Naive thymus-derived CD4-positive, alpha-beta T cell (primary cell): ENCODE data around the gene GALNT7. TPM values are rescaled to one million over a fixed set of nuclear protein-coding genes. Genes with fewer than 3 reads are reported as not detected.

Experiments used
- ATAC-seq: fragments of 150-1000 bp; cut with Tn5 transposase; 2 replicates; pipeline ENCODE4 v1.10.0; 2021; ENCODE audit warnings: mild to moderate bottlenecking, moderate library complexity
- CTCF ChIA-PET: fragments of 350-600 bp; sonication (Branson Sonifier 250); formaldehyde crosslinking; loops from one replicate; lab custom pipeline; 2021; ENCODE audit warnings: antibody characterized with exemption; lab: Charles Lee
- POLR2A ChIA-PET: fragments of 350-600 bp; sonication (Branson Sonifier 250); formaldehyde crosslinking; loops from one replicate; lab custom pipeline; 2021; ENCODE audit warnings: antibody characterized with exemption, inconsistent platforms; lab: Charles Lee
- DNase-seq, 9 donors: peaks; one replicate each; pipeline versions ENCODE4 v3.0.0 to v3.0.0-alpha.2; 2020 to 2022; ENCODE audit warnings: mixed read lengths in 1 of 9
- H3K27ac ChIP-seq: one replicate; pipeline ENCODE4 v1.7.0; 2013; ENCODE audit warnings: mild to moderate bottlenecking, low read depth, low read length, moderate library complexity
- H3K27me3 ChIP-seq, 2 donors: one replicate each; pipeline ENCODE4 v1.7.0; 2013; ENCODE audit warnings: low read length in 2 of 2, mild to moderate bottlenecking in 2 of 2, moderate library complexity in 2 of 2; ENCODE audit not compliant: control insufficient read depth in 2 of 2, insufficient read depth in 2 of 2
- H3K36me3 ChIP-seq, 3 experiments: 1 replicate in 2 of 3; 2 replicates in 1 of 3; pipeline ENCODE4 v1.7.0; 2013; ENCODE audit warnings: low read length in 3 of 3, mild to moderate bottlenecking in 3 of 3, moderate library complexity in 1 of 3; ENCODE audit not compliant: insufficient read depth in 3 of 3, control insufficient read depth in 2 of 3
- H3K4me1 ChIP-seq, 2 donors: one replicate each; pipeline ENCODE4 v1.7.0; 2013; ENCODE audit warnings: low read length in 2 of 2, mild to moderate bottlenecking in 2 of 2, moderate library complexity in 1 of 2; ENCODE audit not compliant: control insufficient read depth in 2 of 2, insufficient read depth in 2 of 2
- H3K4me3 ChIP-seq: 2 replicates; pipeline ENCODE4 v1.7.0; 2013; ENCODE audit warnings: mild to moderate bottlenecking, low read length
- H3K9me3 ChIP-seq, 3 experiments: 1 replicate in 2 of 3; 2 replicates in 1 of 3; pipeline ENCODE4 v1.7.0; 2013; ENCODE audit warnings: low read length in 3 of 3; ENCODE audit not compliant: control insufficient read depth in 2 of 3
- H3K27ac Mint-ChIP-seq, 9 donors: one replicate each; pipeline ENCODE4 v1.8.0; 2020 to 2022; ENCODE audit warnings: mixed read lengths in 9 of 9, mild to moderate bottlenecking in 8 of 9, moderate library complexity in 5 of 9, inconsistent platforms in 2 of 9
- H3K27me3 Mint-ChIP-seq, 5 donors: one replicate each; pipeline ENCODE4 v1.8.0; 2021 to 2022; ENCODE audit warnings: mixed read lengths in 5 of 5, mild to moderate bottlenecking in 1 of 5
- H3K36me3 Mint-ChIP-seq, 5 donors: one replicate each; pipeline ENCODE4 v1.8.0; 2020 to 2022; ENCODE audit warnings: mixed read lengths in 5 of 5, mild to moderate bottlenecking in 3 of 5, inconsistent platforms in 1 of 5
- H3K4me1 Mint-ChIP-seq, 7 donors: one replicate each; pipeline ENCODE4 v1.8.0; 2020 to 2022; ENCODE audit warnings: mixed read lengths in 7 of 7, mild to moderate bottlenecking in 3 of 7, inconsistent platforms in 1 of 7
- H3K4me3 Mint-ChIP-seq, 10 donors: one replicate each; pipeline ENCODE4 v1.8.0; 2020 to 2022; ENCODE audit warnings: mild to moderate bottlenecking in 10 of 10, mixed read lengths in 10 of 10, moderate library complexity in 6 of 10, inconsistent platforms in 2 of 10
- H3K9me3 Mint-ChIP-seq, 11 donors: one replicate each; pipeline ENCODE4 v1.8.0; 2020 to 2022; ENCODE audit warnings: mixed read lengths in 11 of 11, mild to moderate bottlenecking in 4 of 11, inconsistent platforms in 1 of 11, moderate library complexity in 1 of 11
- intact Hi-C, 2 donors: fragments of 100-400 bp; cut with micrococcal nuclease; formaldehyde crosslinking; loops; one replicate each; pipeline ENCODE4 v1.15.1; 2023
- polyA plus RNA-seq, 2 donors: library from polyadenylated mRNA; unstranded; fragments of 300-500 nt; fragmentation: Illumina TruSeq; gene quantifications; one replicate each; pipeline ENCODE4 v1.2.3, GENCODE V29; 2021
- total RNA-seq, 6 experiments: library from RNA in 5 of 6; stranded (reverse) in 5 of 6; gene quantifications; 1 replicate in 5 of 6; 2 replicates in 1 of 6; pipeline ENCODE4 v1.2.3 and lab custom pipeline; 2021 to 2026

GALNT7 gene
- total and polyA plus RNA-seq, 7 experiments from 2014 or later = 8.3 to 24.1 (median 16.8) TPM

- Histone ChIP-seq H3K9me3 (no peaks in the 10 kb centered on the region), H3K27ac (no peak overlapping the region), H3K4me3 (no peak overlapping the region), H3K4me1 (no peaks in the 10 kb centered on the region), H3K27me3 (no peaks in the 10 kb centered on the region), H3K36me3 (no peaks in the 10 kb centered on the region)
- no peaks in the 10 kb centered on the region for H3K9me3 Mint-ChIP-seq
- H3K27me3 Mint-ChIP-seq = peaks cover 0 to 13% (median 0%) of the 10 kb centered on the region in 5 donors
- H3K4me1 Mint-ChIP-seq = no peaks in the 10 kb centered on the region
- no peak for DNase-seq
- peaks cover 0 to 6% (median 0%) of the 10 kb centered on the region in 5 donors for H3K36me3 Mint-ChIP-seq
- no peak for ATAC-seq
- ChIA-PET POLR2A (no interaction called here), CTCF (interaction anchor here (1.0 kb wide), 1 partner anchor 173 kb away, joined by 3 read pairs; no protein-coding TSS in a partner anchor)
- no peak overlapping the region for H3K4me3 Mint-ChIP-seq
- H3K27ac Mint-ChIP-seq = no peak overlapping the region
- intact Hi-C loops = no loop called here
These were observed 40.3 kb upstream of the GALNT7 start for GRCh38 chr4:173128199-173128890.

GRCh38 chr4:173130687-173131086, 37.9 kb upstream of the GALNT7 start:
- ChIA-PET CTCF (no interaction called here), POLR2A (no interaction called here)
- intact Hi-C loops = no loop called here

DNA sequence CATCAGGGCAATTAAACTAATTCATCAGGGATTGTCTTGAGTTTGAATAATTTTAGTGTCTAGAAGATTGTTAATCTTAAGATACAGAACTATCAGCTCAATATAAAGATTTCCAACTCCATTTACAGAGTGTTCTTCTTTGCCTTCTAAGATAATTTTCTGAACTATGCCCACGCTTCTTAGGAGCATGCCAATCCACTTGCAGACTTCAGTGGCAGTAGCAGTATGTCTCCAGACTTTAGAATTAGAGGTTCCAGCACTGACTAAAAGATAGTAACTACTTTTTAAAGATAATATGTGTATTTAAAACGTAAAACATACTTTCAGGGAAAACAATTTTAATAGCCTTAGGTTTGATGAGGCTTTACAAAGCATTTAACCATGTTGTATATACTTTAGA, 34.2 kb upstream of the GALNT7 start:
- ATAC-seq (no peak), DNase-seq (no peak)
- ChIA-PET POLR2A (no interaction called here), CTCF (no interaction called here)
- H3K27ac ChIP-seq = no peak overlapping the region
- no peak overlapping the region for H3K4me3 Mint-ChIP-seq
- no peak overlapping the region for H3K27ac Mint-ChIP-seq
- no peak overlapping the region for H3K4me3 ChIP-seq
- no peaks in the 10 kb centered on the region for H3K27me3 ChIP-seq
- intact Hi-C loops = no loop called here
- H3K36me3 ChIP-seq = no peaks in the 10 kb centered on the region
- peaks cover 0 to 14% (median 4%) of the 10 kb centered on the region in 5 donors for H3K27me3 Mint-ChIP-seq
- no peaks in the 10 kb centered on the region for H3K4me1 ChIP-seq
- H3K36me3 Mint-ChIP-seq = no peaks in the 10 kb centered on the region
- H3K4me1 Mint-ChIP-seq = no peaks in the 10 kb centered on the region
- no peaks in the 10 kb centered on the region for H3K9me3 Mint-ChIP-seq
- no peaks in the 10 kb centered on the region for H3K9me3 ChIP-seq

More at GRCh38 chr4:173130687-173131086, 37.9 kb upstream of the GALNT7 start:
- no peaks in the 10 kb centered on the region for H3K9me3 ChIP-seq
- no peak overlapping the region for H3K27ac ChIP-seq
- H3K36me3 Mint-ChIP-seq = no peaks in the 10 kb centered on the region
- H3K27me3 ChIP-seq = no peaks in the 10 kb centered on the region
- H3K4me1 Mint-ChIP-seq = no peaks in the 10 kb centered on the region
- H3K9me3 Mint-ChIP-seq = no peaks in the 10 kb centered on the region
- H3K27me3 Mint-ChIP-seq = peaks cover 0 to 15% (median 4%) of the 10 kb centered on the region in 5 donors
- ATAC-seq (no peak), DNase-seq (no peak)
- no peak overlapping the region for H3K27ac Mint-ChIP-seq
- no peak overlapping the region for H3K4me3 Mint-ChIP-seq
- no peaks in the 10 kb centered on the region for H3K36me3 ChIP-seq
- no peaks in the 10 kb centered on the region for H3K4me1 ChIP-seq
- H3K4me3 ChIP-seq = no peak overlapping the region

DNA sequence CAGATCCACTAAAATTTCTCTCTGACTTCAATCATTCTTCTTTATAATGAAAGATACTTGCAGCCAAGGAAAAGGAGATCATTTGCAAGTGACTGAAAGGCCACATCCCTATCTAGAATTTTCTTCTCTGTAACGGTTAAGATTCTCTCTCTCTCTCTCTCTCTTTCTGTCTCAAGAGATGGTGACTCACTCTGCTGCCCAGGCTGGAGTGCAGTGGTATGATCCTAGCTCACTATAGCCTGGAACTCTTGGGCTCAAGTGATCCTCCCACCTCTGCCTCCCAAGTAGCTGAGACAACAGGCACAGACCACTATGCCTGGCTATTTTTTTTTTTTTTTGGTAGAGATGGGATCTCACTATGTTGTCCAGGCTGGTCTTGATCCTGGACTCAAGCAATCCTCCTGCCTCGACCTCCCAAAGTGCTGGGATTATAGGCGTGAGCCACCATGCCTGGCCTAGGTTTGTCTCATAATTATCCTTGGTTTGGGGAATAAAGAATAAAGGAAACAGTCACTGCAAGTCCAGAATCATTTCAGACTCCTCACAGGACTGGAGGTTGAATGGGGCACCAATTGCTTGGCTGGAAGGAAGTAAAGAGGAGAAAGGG, 33.3 kb upstream of the GALNT7 start:
- H3K36me3 ChIP-seq = no peaks in the 10 kb centered on the region
- no peak overlapping the region for H3K27ac ChIP-seq
- no peaks in the 10 kb centered on the region for H3K27me3 ChIP-seq
- no peak for DNase-seq
- H3K27ac Mint-ChIP-seq = no peak overlapping the region
- no peak overlapping the region for H3K4me3 ChIP-seq
- H3K4me3 Mint-ChIP-seq = no peak overlapping the region
- ChIA-PET CTCF (no interaction called here), POLR2A (no interaction called here)
- intact Hi-C loops = no loop called here
- no peaks in the 10 kb centered on the region for H3K4me1 Mint-ChIP-seq
- H3K4me1 ChIP-seq = no peaks in the 10 kb centered on the region
- no peaks in the 10 kb centered on the region for H3K9me3 ChIP-seq
- H3K36me3 Mint-ChIP-seq = no peaks in the 10 kb centered on the region
- peaks cover 0 to 16% (median 4%) of the 10 kb centered on the region in 5 donors for H3K27me3 Mint-ChIP-seq
- no peaks in the 10 kb centered on the region for H3K9me3 Mint-ChIP-seq
- no peak for ATAC-seq

DNA sequence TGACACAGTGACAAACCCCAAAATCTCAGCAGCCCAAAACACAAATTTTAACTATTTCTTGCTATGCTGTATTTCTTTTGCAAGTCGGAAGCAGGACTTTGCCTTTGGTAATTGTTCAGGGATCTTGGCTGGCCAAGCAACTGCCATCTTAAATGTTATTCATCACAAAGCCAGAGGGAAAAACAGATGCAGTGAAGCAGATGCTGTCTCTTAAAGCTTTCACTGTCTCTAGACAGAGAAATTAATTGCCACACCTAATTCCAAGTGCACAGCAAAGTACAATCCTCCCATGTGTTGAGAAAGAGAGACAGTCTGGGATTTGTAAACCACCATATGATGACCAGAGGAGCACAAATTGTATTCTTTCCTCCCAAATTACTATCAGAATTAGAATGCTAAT, 30.0 kb upstream of the GALNT7 start:
- Mint-ChIP-seq H3K4me3 (no peak overlapping the region), H3K27me3 (peaks cover 0 to 10% (median 4%) of the 10 kb centered on the region in 5 donors), H3K4me1 (no peaks in the 10 kb centered on the region), H3K36me3 (no peaks in the 10 kb centered on the region), H3K27ac (no peak overlapping the region), H3K9me3 (no peaks in the 10 kb centered on the region)
- ChIA-PET CTCF (no interaction called here), POLR2A (no interaction called here)
- Histone ChIP-seq H3K4me3 (no peak overlapping the region), H3K27me3 (no peaks in the 10 kb centered on the region), H3K4me1 (no peaks in the 10 kb centered on the region), H3K27ac (no peak overlapping the region), H3K36me3 (no peaks in the 10 kb centered on the region), H3K9me3 (no peaks in the 10 kb centered on the region)
- no peak for ATAC-seq
- intact Hi-C loops = no loop called here
- DNase-seq = no peak

DNA sequence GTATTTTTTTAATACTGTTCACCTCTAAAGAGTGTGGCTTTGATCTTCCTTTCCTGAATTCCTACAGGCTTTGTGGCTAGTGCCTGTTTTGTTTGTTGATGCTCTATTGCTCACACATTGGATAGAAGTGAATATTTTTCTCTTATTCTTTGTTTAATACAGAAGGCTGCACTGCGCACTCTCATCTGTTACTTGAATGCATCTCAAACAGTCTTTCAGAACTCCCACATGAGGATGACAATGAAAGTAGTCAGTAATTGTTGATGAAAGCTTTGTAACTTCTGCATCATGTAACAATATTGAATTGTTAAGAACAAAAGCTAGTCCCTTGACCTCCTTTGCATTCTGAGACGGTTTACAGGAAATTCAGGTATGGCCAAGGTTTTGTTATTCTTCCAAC, 29.1 kb upstream of the GALNT7 start:
- no peak overlapping the region for H3K27ac ChIP-seq
- Mint-ChIP-seq H3K36me3 (no peaks in the 10 kb centered on the region), H3K4me3 (no peak overlapping the region), H3K9me3 (no peaks in the 10 kb centered on the region), H3K27me3 (peaks cover 0 to 10% (median 4%) of the 10 kb centered on the region in 5 donors), H3K4me1 (no peaks in the 10 kb centered on the region), H3K27ac (no peak overlapping the region)
- ATAC-seq = no peak
- no peak for DNase-seq
- H3K9me3 ChIP-seq = no peaks in the 10 kb centered on the region
- H3K4me3 ChIP-seq = no peak overlapping the region
- ChIA-PET CTCF (no interaction called here), POLR2A (no interaction called here)
- intact Hi-C loops = no loop called here
- no peaks in the 10 kb centered on the region for H3K4me1 ChIP-seq
- H3K36me3 ChIP-seq = no peaks in the 10 kb centered on the region
- H3K27me3 ChIP-seq = no peaks in the 10 kb centered on the region

DNA sequence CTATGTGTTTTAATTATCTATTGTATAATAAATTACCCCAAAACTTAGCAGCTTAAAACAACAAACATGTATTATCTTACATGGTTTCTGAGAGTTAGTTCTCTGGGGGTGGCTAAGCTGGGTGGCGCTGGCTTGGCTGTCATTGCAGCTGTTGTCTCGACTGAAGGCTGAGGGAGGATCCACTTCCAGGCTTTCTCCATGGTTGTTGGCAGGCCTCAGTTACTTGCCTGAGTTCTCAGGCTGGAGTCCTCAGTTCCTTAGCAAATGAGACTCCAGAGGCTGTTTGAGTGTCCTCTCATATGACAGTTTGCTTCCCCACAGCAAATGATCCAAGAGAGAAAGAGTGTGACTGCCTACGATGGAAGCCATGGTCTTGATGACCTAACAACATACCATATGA, 23.5 kb upstream of the GALNT7 start:
- Histone ChIP-seq H3K4me3 (no peak overlapping the region), H3K4me1 (no peaks in the 10 kb centered on the region), H3K36me3 (no peaks in the 10 kb centered on the region), H3K9me3 (no peaks in the 10 kb centered on the region), H3K27me3 (no peaks in the 10 kb centered on the region), H3K27ac (no peak overlapping the region)
- no peaks in the 10 kb centered on the region for H3K9me3 Mint-ChIP-seq
- H3K4me3 Mint-ChIP-seq = no peak overlapping the region
- CTCF ChIA-PET = no interaction called here
- peaks cover 0 to 5% (median 3%) of the 10 kb centered on the region in 5 donors for H3K27me3 Mint-ChIP-seq
- intact Hi-C loops = no loop called here
- H3K4me1 Mint-ChIP-seq = peaks cover 0 to 2% (median 0%) of the 10 kb centered on the region in 7 donors
- POLR2A ChIA-PET = no interaction called here
- DNase-seq = no peak
- H3K27ac Mint-ChIP-seq = no peak overlapping the region
- peaks cover 0 to 3% (median 0%) of the 10 kb centered on the region in 5 donors for H3K36me3 Mint-ChIP-seq
- no peak for ATAC-seq
